HG03442 (cell line): ENCODE data around the gene FNDC5.

Source experiments
- ATAC-seq: cut with Tn5 transposase; IDR thresholded peaks from one replicate; pipeline ENCODE4 v1.9.1; 2021; ENCODE audit warnings: mild to moderate bottlenecking, moderate library complexity; ENCODE audit not compliant: unreplicated experiment

Gene FNDC5

DNA sequence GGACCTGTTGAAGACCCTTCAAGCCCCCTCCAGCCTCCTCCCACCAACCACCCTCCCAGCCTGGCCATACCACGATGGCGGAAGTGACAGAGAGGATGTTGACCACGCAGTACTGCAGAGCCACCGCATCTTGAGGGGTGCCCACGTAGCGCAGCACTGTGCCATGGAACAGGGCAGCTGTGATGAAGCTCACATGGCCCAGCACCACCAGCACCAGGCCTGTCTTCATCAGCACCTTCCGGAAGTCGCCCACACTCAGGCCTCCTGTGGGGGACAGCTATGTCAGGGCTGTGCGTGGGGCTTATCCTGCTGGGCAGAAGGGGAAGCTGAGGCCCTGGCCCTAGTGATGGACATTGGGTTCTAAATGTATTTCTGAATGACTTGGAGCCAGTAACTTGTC lies 27.3 kb upstream of the FNDC5 start:
- no peak for ATAC-seq

DNA sequence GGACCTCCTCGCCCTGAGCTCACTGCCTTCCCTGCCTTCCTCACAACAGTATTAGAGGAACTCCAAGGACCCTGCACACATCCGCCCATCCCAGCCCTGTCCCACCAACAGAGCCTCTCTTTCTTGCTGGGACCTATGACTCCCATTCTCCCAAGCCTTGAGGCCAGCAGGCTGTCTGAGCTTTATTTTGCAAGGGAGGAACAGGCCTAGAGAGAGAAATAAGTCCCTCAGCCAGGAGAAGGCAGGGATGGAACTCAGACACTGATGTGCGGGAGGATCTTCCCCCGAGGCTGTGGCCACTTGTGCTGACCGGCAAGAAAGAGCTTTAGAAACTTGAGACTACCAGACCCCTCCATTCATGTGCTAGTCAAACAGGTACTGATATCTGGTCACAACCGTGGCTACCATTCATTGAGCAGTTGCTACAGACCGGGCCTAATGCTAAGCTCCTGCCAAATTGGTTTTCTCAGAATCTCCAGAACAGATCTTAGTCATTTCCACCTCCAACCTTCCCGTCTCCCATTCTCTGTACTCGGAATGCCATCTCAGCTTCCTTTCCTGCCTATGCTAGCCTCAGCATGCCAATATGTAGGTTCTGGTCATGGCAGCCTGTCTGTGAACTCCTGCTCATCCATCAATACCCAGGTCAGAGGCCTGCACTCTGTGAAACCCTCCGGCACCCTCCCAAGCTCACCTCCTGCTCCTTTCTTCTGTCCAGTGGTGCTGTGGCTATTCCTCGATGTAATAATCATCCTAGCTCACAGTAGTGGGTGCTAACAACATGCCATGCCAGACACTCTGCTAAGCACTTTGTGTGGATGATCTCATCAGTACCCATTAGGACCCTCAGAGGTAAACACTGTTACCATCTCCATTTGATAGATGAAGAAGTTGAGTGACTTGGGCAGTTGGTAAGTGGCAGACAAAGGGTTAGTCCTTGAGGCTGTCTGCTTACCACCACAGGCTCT lies 26.7 kb upstream of the FNDC5 start:
- no peak for ATAC-seq

DNA sequence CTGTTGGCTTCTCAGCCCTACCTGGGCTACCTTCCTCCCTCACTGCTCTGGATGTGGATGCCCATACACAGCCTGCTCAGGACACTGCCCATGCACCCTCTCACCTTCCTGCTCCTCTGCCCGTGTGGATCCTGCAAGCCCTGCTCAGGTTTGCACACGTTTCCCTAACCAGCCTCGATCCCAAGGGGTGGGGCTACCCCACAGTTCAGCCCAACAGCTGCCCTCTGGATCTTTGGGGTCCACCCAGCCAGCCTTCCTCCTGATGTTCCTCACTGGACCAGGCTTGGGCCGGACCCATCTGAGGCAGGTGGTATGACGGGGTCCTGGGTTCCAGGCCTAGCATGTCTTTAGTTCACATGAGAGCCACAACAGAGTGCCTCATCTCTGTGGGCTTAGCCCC lies 25.7 kb upstream of the FNDC5 start:
- no peak for ATAC-seq

DNA sequence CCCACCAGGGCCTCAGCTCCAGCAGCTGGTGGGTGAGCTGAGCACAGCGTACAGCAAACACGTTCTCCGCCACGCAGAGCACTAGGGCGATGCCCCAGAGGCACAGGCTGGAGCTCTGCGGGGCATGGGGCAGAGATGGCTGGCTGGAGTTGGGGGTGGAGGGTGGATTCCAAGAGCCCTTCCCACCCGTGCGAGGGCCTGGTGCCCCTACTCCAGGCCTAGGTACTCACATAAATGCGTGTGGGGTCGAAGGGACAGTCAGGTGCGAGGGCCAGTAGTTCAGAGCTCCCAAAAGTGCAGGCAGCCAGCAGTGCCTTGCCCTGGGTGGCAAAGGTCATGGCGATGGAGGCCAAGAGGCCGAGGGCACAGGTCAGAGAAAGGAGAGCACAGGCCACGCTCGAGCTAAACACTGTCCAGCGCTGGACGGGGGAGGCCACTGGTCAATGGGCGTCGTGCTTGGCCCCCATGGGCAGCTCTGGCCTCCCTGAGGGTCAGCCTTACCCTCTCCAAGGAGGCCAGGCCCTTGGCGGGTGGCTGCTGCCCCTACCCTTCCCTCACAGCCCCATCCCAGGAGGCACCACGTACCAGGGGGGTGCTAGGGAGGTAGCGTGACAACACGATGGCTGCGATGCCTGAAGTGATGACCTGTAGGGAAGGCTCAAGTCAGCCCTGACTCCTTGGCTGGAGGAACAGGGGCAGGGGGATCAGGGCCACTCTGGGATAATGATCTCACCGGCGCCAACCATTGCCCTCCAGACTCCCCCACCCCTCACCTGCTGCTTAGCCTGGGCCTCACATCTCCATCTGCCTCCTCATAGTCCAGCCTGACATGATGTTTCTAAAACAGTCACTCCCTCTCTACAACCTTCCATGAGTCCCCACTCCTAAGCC lies 24.9 kb upstream of the FNDC5 start:
- no peak for ATAC-seq

DNA sequence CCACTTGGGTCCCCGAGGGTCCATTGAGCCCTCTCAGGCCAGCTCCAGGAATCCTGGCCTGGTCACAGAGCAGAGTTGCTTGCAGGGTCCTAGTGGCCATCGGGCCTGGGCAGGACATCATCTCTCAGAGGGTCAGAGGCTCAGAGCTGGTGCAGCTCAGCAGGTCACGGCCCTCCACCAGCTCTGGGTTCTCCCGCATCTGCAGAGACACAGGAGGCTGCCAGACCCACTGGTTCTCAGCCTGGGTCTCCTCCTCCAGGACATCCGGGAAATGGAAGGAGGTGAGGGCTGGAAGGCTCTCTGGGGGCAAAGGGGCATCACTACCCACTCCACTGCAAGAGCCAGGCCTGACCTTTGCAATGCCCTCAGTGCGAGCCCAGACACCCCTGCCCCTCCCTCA lies 24.0 kb upstream of the FNDC5 start:
- ATAC-seq, result no peak

DNA sequence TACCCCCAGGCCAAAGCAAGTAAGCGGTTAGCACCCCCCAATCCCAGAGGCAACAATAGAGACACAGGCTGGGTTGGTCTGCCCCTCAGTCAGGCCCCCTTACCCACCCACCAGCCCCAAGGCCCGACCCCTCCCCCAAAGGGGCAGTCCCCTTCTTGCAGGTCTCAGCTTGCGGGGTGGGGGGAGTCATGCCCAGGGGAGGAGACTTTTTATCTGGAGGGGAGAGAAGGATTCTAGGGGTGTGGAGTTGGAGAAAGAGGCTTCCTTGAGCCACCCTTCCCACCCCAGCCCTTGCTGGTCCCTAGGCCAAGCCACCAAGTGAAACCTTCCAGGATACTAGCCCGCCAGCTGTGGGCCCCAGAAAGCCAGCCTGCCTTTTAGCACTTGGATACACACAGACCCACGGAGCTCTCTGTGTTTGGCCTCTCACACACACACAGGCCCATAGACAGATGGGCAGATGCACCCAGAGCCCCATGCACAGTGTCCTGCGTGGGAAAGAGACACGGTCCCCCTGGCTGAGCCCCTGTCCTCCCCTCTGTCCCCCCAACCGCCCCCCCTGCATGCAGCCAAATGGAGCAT lies 23.4 kb upstream of the FNDC5 start:
- ATAC-seq, result no peak

DNA sequence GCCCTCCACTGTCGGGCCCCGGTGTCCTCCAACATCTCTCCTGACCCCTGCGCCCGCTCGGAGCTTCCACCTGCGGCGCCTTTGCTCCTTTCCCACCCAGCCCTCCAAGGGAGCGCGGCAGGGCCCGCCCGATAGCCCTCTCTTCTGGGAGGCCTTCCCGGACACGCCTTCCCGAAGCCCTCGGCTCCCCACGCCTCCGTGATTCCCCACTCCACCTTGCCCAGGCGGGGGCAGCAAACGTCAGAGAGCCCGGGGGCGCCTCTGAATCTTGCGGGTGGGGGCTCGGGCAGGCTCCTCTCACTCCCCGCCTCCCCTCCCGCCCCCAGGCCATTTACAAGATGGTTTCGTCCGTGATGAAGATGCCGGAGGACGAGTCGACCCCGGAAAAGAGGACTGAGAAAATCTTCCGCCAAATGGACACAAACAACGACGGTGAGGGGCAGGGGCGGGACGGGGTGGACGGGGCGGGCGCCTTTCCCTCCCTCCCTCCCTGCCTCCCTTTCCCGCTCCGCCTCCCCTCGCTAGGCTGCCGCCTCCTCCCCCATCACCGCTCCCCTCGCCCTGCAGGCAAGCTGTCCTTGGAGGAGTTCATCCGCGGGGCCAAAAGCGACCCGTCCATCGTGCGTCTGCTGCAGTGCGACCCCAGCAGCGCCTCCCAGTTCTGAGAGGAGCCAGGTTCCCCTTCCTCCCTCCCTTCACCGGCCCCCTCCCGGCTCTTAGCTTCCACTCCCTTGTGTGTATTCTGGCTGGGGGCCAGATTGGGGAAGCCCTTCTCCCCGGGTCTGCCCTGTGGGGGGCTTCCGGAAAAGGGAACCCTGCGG lies 22.7 kb upstream of the FNDC5 start:
- ATAC-seq, result no peak

DNA sequence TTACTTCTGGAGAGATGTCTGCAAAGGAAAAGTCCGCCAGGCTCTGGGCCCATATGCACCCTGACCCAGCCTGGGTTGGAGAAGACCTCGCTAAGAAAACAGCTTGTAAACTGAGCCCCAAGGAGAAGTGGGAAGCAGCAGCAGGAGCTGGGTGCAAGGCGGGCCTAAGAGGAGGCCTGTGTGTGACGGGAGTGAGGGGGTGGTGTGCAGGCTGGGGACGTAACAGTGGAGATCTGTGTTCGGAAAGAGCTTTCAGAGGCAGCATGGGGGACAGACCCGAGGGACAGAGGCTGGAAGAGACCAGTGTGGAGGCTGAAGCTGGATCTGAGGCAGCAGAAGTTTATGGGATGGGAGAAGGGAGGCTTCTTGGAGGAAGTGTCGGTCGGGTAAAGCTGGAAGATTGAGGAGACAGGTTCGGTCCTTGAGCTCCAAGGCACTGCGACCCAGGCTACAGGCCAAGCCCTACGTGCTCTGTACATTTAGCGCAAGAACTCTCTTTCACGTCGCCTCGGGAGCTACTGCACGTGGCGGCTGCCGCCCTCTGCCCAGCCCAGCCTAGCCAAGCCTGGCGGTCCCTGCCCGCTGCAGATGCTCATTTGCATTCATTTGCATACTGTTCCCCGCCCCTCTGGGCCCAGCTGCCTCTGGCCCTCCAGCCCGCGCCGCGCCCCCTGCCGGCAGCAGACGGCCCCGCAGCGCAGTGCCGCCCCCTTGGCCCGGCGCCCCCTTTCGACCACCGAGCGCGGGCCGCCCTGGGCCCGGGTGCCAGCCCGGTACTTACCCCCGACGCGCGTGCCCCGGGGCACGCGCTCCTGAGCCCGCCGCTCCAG lies 21.9 kb upstream of the FNDC5 start:
- no peak for ATAC-seq

DNA sequence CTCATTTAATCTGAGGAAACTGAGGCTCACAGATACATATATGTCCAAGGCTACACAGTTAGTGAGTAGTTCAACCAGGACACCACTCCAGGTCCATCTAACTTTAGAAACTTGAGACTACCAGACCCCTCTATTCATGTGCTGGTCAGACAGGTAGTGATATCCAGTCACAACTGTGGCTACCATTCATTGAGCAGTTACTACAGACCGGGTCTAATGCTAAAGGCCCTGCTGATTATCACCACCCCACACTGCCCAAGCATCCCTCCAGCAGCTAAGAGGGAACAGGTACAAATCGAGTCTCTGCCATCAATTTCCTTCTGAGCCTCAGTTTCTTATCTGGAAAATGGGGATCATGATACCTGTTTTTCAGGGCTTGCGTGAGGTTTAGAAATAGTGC lies 20.9 kb upstream of the FNDC5 start:
- ATAC-seq, result no peak

DNA sequence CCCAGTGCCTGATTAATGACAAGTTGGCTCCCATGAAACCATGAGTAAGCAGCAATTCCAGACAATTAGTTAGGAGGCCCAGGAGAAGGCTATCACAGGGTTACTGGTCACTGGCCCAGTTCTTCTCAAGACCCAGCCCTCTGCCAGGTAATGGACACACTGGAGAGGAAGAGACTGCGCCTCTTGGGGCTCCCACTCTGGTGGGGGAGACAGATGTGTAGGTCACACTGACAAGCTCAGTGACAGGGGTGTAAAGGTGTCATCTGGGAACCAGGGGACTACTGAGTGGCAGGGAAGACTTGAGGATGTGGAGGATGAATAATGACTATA lies 20.5 kb upstream of the FNDC5 start:
- no peak for ATAC-seq

DNA sequence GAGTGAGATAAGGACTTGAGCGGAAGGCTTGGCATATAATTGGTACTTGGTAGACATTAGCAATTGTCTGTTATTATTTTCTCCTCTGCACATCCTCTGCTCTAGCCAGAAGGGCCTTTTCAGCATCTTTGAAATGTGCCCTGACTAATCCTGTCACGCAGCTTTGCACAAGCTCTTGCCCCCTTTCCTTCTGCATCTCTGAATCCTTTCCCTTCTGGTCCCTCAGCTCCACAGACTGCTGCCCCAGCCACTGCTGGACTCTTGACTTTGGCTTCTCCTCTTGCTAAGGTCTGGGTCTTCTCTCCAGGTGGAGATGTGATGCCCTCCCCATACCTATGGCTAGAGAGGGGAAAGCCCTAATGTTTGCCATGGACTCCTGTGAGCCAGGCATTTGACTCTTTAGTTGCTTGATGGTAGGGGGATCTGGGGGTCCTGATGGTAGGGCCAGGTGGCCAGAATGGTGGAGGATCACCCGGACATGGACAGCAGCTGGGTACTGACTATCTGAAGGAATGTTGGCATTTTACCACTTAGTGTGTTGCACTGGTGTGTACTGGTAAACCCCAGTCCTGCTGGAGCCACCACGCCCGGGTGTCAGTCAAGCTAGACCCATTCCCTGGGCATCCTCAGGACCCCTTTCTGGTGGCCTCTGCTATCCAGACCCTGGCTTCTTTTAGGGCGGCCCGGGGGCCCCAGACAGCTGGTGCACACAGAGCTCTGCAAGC lies 20.0 kb upstream of the FNDC5 start:
- no peak for ATAC-seq

DNA sequence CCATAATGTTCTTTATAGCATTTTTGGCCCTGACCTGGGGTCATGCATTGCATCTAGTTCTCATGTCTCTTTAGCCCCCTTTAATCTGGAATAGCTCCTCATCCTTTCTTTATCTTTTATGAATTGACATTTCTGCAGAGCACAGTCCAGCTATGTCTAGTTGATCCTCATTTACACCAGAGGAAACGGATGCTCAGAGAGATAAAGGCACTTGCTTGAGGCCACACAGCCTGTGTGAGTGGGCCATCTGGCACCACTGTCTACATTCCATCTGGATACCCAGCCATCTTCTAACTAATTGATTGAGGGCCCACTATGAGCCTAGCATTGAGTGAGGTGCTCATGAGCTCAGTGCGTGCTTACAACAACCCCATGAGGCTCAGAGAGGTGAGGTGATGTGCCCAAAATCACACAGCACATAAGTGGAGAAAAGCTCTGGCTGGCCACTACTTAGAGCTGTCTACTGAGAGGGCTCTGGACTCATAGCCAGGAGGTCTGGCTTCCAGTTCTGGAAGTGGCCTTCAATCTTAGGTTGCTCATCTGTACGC lies 19.1 kb upstream of the FNDC5 start:
- no peak for ATAC-seq

DNA sequence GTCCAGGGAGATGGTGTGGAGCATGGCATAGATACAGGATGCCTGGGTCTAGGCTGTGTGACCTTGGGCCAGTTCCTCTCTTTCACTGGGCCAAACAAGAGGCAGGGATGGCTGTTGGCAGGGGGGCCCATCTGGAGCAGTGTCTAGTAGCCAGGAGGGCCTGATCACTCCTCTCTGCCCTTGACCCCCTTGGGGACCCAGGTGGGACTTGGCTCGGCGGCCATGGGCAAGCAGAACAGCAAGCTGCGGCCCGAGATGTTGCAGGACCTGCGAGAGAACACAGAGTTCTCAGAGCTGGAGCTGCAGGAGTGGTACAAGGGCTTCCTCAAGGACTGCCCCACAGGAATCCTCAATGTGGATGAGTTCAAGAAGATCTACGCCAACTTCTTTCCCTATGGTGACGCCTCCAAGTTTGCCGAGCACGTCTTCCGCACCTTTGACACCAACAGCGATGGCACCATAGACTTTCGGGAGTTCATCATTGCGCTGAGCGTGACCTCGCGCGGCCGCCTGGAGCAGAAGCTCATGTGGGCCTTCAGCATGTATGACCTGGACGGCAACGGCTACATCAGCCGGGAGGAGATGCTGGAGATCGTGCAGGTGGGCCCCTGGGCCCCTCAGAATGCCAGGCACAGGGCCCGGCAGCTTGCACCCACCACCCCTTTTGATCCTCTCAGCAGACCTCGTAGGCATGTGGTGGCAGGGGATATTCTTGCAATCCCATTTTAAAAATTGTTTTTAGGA lies 18.1 kb upstream of the FNDC5 start:
- no peak for ATAC-seq

DNA sequence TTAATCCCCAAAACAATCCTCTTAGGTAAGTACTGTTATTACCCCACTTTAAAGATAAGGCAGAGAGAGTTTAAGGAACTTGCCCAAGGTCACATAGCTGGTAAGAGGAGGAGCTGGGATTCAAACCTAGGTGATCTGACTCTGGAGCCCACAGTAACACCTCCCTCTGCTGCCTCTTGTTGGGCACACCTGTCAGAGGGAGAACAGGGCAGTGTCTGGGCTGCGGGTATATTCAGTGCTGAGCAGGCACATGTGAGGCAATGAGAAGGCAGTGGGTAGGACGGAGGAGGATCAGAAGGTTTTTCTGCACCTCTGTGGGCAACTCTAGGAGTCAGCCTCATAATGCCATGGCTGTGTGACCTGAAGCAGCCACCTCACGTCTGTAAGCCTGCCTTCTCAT lies 17.4 kb upstream of the FNDC5 start:
- ATAC-seq, result no peak

DNA sequence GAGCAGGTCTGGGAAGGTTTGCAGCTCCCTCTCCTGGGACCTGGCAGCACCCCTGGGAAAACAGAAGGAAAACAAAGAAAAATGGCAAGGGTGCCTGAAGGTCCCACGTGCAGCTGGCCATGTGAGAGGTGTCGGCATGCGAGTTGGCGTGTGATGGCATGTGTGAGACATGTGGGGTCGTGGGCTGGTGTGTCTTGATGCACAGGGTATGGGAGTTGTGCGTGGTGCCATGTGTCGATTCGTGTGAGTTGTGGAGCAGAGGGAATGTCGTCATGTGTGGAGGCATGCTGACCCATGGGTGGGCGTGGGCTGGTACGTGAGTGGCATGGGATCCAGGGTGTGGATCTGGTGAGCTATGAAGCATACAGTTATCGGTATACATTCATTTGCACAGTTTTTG lies 16.9 kb upstream of the FNDC5 start:
- no peak for ATAC-seq

DNA sequence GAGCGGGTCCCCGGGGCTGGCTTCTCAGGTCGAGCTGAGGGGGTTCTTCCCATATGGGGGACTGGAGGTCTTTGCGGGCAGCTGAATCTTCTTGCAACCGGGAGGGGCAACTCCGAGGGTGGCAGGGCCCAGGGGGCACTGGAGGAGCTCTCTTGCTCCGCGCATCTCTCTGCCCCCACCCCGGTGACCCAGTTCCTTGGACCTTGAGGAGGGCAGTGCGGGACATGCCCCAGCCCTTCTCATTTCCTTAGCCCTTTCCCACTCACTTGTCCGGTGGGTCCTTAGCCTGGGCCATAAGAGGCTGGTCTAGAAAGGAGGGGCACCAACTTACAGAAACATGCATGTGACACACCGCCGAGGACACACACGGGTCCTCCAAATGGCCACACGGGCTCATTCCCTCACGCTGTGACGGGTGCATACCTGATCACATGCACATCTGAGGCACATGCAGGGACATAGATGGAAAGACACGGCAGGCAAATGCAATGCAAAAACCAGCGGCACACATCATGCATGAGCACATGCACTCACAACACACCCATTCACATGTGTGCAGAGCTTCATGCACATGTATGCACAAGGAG lies 16.2 kb upstream of the FNDC5 start:
- ATAC-seq, result no peak

DNA sequence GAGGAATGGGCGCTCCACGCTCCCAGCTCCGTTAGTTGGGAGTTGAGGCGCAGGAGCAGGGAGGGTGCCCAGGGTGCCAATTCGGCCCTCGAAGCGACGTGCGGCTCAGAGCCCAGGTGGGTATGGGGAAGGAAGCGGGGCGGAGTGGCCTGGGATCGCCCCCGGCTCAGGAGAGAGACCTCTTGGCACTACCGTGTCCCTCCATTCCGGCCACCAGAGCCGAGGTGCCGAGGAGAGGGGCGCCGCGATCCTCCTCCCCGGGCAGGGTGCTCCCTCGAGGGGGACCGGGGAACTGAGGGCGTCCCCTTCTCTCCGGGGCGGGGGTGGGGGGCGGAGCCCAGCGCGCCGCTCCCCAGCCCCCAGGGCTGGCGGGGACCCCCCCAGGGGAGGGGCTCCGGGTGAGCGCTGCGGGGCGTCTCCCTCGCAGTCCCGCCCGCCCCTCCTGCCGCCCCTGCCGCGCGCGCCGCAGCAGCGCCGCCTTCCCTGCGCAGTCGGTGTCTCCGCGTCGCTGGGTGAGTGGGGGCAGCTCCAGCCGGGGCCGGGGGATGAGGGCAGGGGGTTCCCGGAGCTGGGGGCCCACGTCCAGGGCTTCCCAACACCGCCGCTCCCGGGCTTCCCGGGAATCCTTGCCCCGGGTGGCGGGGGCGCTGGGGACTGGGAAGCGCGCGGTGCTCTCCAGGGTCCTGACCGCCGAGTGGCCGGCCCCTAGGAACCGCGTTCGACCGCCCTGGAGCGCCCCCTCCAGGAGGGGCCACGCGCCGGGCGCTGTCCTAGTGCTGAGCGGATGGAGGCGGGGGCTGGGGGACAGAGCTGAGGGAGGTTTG lies 15.5 kb upstream of the FNDC5 start, which contains the start of gene HPCA:
HPCA (plus strand) TSS at position 488 of the 824 bp plus-strand sequence. CDS start 2,408 bp downstream, outside the sequence.
- no peak for ATAC-seq
